Measurements from ENCODE around the gene ORM1. TPM values are rescaled to one million over a fixed set of nuclear protein-coding genes. Genes with fewer than 3 reads are reported as not detected.

The ORM1 gene
- total and polyA plus RNA-seq, 10 of the 15 experiments (the other 5 are each of a cell fraction or from before 2014, with no cell fraction given) = 4.4 TPM; not detected in 9

DNA sequence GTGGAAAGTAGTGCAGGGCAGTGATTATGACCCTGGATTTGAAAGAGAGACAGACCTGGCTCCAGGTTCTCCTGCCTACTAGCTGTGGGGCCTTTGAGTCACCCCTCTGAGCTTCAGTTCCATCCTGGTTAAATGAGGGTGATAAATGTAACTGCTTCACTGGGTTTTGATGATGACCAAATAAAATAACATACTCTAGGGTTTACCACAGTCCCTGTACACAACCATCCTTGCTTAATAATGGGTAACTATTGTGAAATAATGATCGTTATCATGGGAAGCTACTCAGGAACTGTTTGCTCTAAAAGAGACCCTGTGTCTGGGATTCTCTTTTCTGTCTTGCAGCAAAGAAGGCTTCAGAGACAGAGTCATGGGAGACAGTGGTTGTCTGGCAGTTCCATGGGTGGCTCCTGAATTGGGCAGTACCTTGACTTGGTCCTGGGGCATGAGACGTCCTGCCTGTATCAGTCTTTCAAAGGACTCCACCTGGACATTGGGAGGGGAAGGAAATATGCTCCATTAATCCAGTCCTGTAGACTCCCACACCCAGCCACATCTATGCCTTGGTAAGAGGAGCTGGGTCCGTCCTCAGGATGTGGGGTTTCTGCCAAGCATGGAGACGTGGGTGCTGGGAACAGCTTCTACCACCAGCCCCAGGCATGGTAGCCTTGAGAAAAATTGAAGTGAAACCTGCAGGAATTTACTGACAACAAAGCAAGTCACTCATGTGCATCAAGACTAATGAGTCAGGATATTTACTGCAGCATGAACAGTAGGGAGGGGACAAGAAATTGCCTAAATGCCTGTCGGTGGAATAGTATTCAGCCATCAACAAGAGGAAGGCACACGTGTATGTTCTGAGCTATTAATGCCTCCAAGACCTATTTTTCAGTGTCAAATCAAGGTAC, 41.5 kb downstream of the ORM1 start:
- BruUV-seq (replicated peaks) = no TSS peak
- peak overlapping the region; percentile 21 for H3K27ac ChIP-seq (ENCODE audit: control insufficient read depth, insufficient read depth)
- no peak overlapping the region for H3K4me2 ChIP-seq (ENCODE audit: control insufficient read depth, insufficient read depth)
- no peak overlapping the region for H3K4me3 ChIP-seq
- no peak for DNase-seq (ENCODE audit: low read depth, low spot score)
- ChIA-PET RAD21 (ENCODE audit: unreplicated experiment) (interaction anchor here (0.7 to 12.9 kb wide), 7 partner anchors 9 to 138 kb away, joined by 3 to 251 read pairs (median 4); partner anchors contain the start of gene AKNA), SMC1A (ENCODE audit: uncharacterized antibody, unreplicated experiment) (interaction anchor here (1.1 to 13.9 kb wide), 9 partner anchors 9 to 41 kb away, joined by 3 to 327 read pairs (median 5); partner anchors contain the start of gene AKNA), CTCF (interaction anchor here (0.7 to 7.4 kb wide), 6 partner anchors 10 to 41 kb away, joined by 3 to 108 read pairs (median 4); partner anchors contain the start of gene AKNA), POLR2A (interaction anchor here (0.6 to 13.2 kb wide), 9 partner anchors 9 to 255 kb away, joined by 3 to 312 read pairs (median 5); partner anchors contain the start of gene AKNA)
- H3K27me3 ChIP-seq (replicated peaks in 1 of 2; ENCODE audit: control insufficient read depth in 2 of 2, insufficient read depth in 2 of 2, low read length in 1 of 2) = no peaks in the 10 kb centered on the region
- H3K79me2 ChIP-seq (ENCODE audit: control insufficient read depth, insufficient read depth, low read length) = peaks cover 7% of the 10 kb centered on the region
- peaks cover 2% of the 10 kb centered on the region; the same call in 1 of the 2 replicates for H4K20me1 ChIP-seq (ENCODE audit: control insufficient read depth, insufficient read depth)
- 13% methylated on average over 6 of the region's 6 CpGs for WGBS (ENCODE audit: insufficient coverage, insufficient replicate concordance, low lambda C conversion rate, missing lambda C conversion rate)
- H3K36me3 ChIP-seq (ENCODE audit: control insufficient read depth in 2 of 2, insufficient read depth in 2 of 2, low read length in 1 of 2) = peaks cover 48 to 54% of the 10 kb centered on the region in 2 experiments
- no peaks in the 10 kb centered on the region for H3K9me3 ChIP-seq (replicated peaks; ENCODE audit: control insufficient read depth, insufficient read depth, low read length)
- no peak overlapping the region for H3K9ac ChIP-seq (ENCODE audit: control insufficient read depth, insufficient read depth, low read length)
- intact Hi-C loops (cut with micrococcal nuclease; ENCODE audit: unreplicated experiment) = no loop called here
- peaks cover 46% of the 10 kb centered on the region for H3K4me1 ChIP-seq (ENCODE audit: control insufficient read depth, insufficient read depth, low read length)
- FAIRE-seq = peak; percentile 81
- no peak overlapping the region for H2AFZ ChIP-seq (ENCODE audit: control insufficient read depth, low read depth, low read length)
- peak; percentile 45 for ATAC-seq
- in situ Hi-C loops (cut with MboI) = no loop called here
- TF ChIP-seq, protein P1, sequence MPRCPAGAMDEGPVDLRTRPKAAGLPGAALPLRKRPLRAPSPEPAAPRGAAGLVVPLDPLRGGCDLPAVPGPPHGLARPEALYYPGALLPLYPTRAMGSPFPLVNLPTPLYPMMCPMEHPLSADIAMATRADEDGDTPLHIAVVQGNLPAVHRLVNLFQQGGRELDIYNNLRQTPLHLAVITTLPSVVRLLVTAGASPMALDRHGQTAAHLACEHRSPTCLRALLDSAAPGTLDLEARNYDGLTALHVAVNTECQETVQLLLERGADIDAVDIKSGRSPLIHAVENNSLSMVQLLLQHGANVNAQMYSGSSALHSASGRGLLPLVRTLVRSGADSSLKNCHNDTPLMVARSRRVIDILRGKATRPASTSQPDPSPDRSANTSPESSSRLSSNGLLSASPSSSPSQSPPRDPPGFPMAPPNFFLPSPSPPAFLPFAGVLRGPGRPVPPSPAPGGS (IDR thresholded peaks at IDR 0.05; ENCODE audit: borderline replicate concordance, insufficient read depth, low read depth, low read length, poor library complexity, severe bottlenecking) = no peak
- TF ChIP-seq FOXM1 (IDR thresholded peaks at IDR 0.05; ENCODE audit: low read depth, low read length) = no peak
- TF ChIP-seq, protein P2, sequence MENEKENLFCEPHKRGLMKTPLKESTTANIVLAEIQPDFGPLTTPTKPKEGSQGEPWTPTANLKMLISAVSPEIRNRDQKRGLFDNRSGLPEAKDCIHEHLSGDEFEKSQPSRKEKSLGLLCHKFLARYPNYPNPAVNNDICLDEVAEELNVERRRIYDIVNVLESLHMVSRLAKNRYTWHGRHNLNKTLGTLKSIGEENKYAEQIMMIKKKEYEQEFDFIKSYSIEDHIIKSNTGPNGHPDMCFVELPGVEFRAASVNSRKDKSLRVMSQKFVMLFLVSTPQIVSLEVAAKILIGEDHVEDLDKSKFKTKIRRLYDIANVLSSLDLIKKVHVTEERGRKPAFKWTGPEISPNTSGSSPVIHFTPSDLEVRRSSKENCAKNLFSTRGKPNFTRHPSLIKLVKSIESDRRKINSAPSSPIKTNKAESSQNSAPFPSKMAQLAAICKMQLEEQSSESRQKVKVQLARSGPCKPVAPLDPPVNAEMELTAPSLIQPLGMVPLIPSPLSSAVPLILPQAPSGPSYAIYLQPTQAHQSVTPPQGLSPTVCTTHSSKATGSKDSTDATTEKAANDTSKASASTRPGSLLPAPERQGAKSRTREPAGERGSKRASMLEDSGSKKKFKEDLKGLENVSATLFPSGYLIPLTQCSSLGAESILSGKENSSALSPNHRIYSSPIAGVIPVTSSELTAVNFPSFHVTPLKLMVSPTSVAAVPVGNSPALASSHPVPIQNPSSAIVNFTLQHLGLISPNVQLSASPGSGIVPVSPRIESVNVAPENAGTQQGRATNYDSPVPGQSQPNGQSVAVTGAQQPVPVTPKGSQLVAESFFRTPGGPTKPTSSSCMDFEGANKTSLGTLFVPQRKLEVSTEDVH (IDR thresholded peaks at IDR 0.05; ENCODE audit: low read depth, partially characterized antibody) = no peak
- TF ChIP-seq MYC (IDR thresholded peaks at IDR 0.05; ENCODE audit: insufficient read depth, insufficient read length, insufficient replicate concordance, low read length, severe bottlenecking) = no peak
- TF ChIP-seq ZBED1 (IDR thresholded peaks at IDR 0.05; ENCODE audit: borderline replicate concordance) = 0 out of 2 replicates have a peak, but pooled peaks have one; percentile 30
- TF ChIP-seq MEF2B (IDR thresholded peaks at IDR 0.05; ENCODE audit: partially characterized antibody, poor library complexity, severe bottlenecking) = no peak
- no peak for TF ChIP-seq ZNF622 (IDR thresholded peaks at IDR 0.05)
- no peak for TF ChIP-seq FOS (IDR thresholded peaks at IDR 0.05; ENCODE audit: borderline replicate concordance, extremely low read depth, insufficient read length)
- no peak for TF ChIP-seq ASH2L (IDR thresholded peaks at IDR 0.05; ENCODE audit: borderline replicate concordance, low read depth)
- TF ChIP-seq CHD4 (IDR thresholded peaks at IDR 0.05) = no peak
- TF ChIP-seq NRF1 (conservative IDR thresholded peaks at IDR 0.05; ENCODE audit: low read depth, low read length) = no peak
- TF ChIP-seq CBFB (IDR thresholded peaks at IDR 0.05; ENCODE audit: low read depth) = no peak
- TF ChIP-seq TCF12 (IDR thresholded peaks at IDR 0.05; ENCODE audit: low read depth, low read length) = no peak
- TF ChIP-seq SREBF1 (IDR thresholded peaks at IDR 0.05; ENCODE audit: low read length) = no peak
- TF ChIP-seq TCF7 (IDR thresholded peaks at IDR 0.05; ENCODE audit: borderline replicate concordance) = no peak
- TF ChIP-seq, protein P3, sequence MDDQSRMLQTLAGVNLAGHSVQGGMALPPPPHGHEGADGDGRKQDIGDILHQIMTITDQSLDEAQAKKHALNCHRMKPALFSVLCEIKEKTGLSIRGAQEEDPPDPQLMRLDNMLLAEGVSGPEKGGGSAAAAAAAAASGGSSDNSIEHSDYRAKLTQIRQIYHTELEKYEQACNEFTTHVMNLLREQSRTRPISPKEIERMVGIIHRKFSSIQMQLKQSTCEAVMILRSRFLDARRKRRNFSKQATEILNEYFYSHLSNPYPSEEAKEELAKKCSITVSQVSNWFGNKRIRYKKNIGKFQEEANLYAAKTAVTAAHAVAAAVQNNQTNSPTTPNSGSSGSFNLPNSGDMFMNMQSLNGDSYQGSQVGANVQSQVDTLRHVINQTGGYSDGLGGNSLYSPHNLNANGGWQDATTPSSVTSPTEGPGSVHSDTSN (IDR thresholded peaks at IDR 0.05; ENCODE audit: insufficient replicate concordance, low read depth, low read length) = no peak
- no peak for TF ChIP-seq TARDBP (IDR thresholded peaks at IDR 0.05; ENCODE audit: borderline replicate concordance)
- TF ChIP-seq ATF7 (IDR thresholded peaks at IDR 0.05; ENCODE audit: low read depth) = 0 out of 2 replicates have a peak, but pooled peaks have one; percentile 16

Data from GM12878 (cell line).